C4-2B (cell line): Measurements from ENCODE around the gene TFF2.

Experiments used
- H3K27ac ChIP-seq: fragments of 450-650 bp; 2 replicates; pipeline ENCODE4 v1.5.1; 2017
- ZFX ChIP-seq: fragments of 450-650 bp; IDR thresholded peaks from 2 replicates; pipeline ENCODE4 v1.6.1; 2017
- TF ChIP-seq, protein P1 (sequence below): fragments of 450-650 bp; conservative IDR thresholded peaks from 2 replicates; pipeline ENCODE4 v1.5.1; 2017; ENCODE audit warnings: mild to moderate bottlenecking

Gene TFF2

DNA sequence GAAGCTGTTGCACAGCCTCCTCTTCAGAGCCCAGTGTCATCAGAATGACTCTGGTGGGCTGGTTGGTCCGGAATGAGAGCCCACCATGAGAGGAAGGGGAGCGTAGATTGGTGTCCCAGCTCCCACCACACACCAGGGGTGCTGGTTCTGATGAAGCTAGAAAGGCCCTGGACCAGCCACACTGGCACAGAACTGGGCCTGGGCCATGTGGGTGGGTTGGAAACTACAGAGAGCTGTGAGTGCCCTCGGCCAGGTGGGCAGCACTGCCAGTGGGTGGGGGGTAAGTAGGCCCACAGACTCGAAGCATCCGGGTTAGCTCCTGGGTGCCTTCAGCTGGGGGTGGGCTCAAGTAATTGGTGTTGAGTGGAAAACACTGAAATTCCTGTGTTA, 27.2 kb upstream of the TFF2 start:
- no peak for TF ChIP-seq ZFX
- TF ChIP-seq, protein P1, sequence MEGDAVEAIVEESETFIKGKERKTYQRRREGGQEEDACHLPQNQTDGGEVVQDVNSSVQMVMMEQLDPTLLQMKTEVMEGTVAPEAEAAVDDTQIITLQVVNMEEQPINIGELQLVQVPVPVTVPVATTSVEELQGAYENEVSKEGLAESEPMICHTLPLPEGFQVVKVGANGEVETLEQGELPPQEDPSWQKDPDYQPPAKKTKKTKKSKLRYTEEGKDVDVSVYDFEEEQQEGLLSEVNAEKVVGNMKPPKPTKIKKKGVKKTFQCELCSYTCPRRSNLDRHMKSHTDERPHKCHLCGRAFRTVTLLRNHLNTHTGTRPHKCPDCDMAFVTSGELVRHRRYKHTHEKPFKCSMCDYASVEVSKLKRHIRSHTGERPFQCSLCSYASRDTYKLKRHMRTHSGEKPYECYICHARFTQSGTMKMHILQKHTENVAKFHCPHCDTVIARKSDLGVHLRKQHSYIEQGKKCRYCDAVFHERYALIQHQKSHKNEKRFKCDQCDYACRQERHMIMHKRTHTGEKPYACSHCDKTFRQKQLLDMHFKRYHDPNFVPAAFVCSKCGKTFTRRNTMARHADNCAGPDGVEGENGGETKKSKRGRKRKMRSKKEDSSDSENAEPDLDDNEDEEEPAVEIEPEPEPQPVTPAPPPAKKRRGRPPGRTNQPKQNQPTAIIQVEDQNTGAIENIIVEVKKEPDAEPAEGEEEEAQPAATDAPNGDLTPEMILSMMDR: no peak
- no peak overlapping the region for H3K27ac ChIP-seq

DNA sequence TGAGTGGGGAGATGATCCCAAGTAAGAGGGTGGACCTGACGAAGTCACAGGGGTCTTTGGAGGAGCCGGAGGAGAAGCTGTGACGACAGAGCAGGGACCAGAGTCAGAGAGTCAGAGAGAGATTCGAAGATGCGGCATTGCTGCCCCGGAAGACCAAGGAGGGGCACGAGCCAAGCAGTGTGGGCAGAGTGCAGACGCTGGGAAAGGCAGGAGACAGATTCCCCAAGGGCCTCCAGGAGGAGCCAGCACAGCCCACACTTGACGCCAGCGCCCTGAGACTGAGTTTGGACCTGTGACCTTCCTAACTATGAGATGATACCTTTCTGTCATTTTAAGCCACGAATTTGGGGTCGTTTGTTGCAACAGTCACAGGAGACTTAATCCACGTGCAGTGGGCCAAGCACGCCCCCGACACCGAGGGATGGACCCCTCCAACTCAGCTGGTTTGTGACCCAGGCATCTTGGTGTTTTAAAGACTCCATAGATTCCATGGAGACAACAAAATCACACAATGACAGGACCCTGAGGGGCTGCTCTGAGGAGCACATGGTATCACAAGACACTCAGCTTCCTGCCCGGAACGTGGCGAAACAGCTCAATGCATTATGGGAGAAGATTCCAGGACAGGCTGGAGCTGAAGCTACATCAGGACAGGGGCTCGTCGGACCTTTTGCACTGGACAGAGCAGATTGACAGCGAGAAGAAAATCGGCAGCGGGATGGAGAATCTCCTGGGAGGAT, 26.6 kb upstream of the TFF2 start:
- H3K27ac ChIP-seq: no peak overlapping the region
- no peak for TF ChIP-seq ZFX
- TF ChIP-seq, protein P1: no peak

DNA sequence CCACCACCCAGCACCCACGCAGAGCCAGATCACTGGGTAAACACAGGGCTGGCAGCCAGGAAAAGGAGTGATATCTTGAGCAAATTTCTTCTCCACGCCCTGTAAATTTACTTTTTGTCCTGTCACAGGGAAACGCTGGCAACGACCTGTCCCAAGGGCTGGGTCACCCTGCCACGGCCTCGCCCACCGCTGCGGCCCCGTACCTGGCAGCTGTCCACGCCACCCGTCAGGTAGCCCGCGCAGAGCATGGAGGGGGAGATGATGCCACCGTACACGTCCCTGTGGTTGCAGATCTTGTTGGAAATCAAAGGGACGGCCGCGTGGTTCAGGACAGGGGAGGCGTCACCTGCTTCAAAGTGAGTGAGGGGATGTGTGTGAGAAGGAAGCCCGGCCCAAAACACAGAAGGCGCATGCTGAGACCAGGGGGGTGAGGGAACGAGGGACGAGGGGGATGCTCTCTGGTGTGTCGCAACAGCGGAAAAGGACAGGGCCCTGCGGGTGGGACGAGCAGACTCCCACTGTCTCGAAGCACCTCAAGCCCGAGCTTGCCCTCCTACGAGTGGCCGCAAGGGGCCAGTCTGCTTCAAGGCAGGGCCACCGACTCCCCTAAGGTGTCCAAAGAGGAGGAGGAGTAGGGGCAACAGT, 25.7 kb upstream of the TFF2 start:
- H3K27ac ChIP-seq: no peak overlapping the region
- TF ChIP-seq ZFX: no peak
- TF ChIP-seq, protein P1: no peak

DNA sequence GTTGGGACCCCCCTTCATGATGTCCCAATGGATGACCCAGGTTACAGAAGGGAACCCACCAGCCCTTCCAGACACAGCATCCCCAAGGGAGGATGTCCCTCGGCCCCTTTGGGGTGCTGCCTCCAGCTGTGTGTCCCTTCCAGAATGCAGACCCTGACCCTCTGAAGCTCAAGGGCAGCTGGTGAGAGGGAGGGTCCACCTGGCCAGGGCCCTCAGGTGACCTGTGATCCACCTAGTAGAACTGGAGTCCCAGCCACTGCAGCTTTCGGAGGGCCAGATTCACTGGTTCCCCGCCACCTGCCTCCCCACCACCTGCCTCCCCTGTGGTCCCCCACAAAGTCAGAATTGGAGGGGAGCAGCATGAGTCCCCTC, 25.2 kb upstream of the TFF2 start:
- no peak overlapping the region for H3K27ac ChIP-seq
- TF ChIP-seq ZFX: no peak
- TF ChIP-seq, protein P1: no peak

DNA sequence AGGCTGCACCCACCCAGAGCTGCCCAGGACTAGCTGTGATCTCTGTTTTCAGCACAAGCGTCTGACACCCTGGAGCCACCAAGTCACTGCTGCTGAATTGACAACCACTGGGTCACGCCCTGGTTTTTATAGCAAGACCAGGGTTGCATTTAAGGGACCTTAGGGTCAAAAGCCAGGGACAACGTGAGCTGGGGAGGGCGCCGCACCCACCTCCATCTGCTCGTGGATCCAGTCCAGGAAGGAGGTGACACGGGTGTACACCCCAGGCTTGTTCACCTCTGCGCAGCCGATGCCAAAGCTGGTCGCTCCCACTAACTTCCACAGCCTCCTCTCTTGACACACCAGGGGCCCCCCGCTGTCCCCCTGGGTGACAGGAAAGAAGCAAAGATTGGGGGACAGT, 24.7 kb upstream of the TFF2 start:
- TF ChIP-seq ZFX: no peak
- TF ChIP-seq, protein P1: no peak
- no peak overlapping the region for H3K27ac ChIP-seq

DNA sequence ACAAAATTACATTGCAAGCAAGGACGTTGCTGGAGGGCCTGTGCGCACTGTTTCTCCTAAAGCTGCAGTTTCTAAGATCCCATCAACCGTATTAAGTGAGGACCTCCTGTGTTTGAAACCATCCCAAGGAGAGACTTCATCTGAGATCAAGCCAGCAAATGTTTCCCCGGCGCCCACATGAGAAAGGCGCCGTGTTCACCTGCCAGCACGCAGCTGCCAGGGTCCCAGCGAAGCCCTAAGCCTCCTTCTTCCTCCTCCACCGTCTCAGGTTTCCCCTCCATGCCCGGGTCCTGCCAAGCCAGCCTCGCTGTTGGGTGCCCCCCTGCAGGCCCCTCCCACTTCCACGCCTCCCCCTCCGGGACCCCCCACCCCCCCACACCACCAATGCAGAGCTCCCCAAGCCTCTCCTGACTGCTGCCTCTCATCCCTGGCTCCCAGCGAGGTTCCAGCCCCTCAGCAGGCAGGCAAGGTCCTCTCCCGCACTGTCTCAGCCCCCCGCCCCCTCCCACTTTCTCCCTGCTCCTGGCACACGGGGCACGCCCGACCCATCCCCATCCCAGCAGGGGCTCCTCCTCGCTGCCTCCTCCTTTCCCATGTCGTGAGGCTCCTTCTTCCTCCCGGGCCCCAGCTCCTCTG, 24.2 kb upstream of the TFF2 start:
- no peak overlapping the region for H3K27ac ChIP-seq
- TF ChIP-seq, protein P1: no peak

DNA sequence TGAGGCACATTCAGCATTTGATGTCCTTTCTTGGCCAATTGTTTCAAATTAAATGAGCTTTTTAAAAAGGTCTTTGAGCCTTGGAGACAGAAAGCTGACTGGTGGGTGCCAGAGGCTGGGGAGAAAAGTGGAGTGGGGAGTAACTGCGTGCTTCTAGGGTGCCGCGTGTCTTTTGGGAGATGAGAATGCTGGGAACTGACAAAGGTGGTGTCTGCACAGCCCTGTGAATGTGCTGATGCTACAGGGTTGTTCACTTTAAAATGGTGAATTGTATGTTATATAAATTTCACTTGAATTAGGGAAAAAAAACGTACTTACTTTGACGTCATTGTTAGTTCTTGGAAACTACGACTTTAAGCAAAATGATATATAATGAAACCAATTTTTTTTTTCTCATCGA, 23.7 kb upstream of the TFF2 start:
- H3K27ac ChIP-seq: no peak overlapping the region
- TF ChIP-seq, protein P1: no peak
- TF ChIP-seq ZFX: no peak
